WTC11 (cell line): ENCODE data around the gene CLPX. TPM values are rescaled to one million over a fixed set of nuclear protein-coding genes. Genes with fewer than 3 reads are reported as not detected.

ENCODE experiments used
- ATAC-seq: fragments of 200-7000 bp; cut with Tn5 transposase; 2 replicates; pipeline ENCODE4 v1.10.0; 2021; ENCODE audit warnings: mild to moderate bottlenecking, moderate library complexity
- CTCF ChIA-PET: fragments of 300-600 bp; sonication (Branson Sonifier 250); formaldehyde crosslinking; loops from one replicate; lab custom pipeline; 2021; ENCODE audit warnings: antibody characterized with exemption; lab: Charles Lee
- POLR2A ChIA-PET: fragments of 350-600 bp; sonication (Branson Sonifier 250); formaldehyde crosslinking; loops from one replicate; lab custom pipeline; 2021; ENCODE audit warnings: antibody characterized with exemption; lab: Charles Lee
- DNase-seq: peaks from one replicate; pipeline ENCODE4 v3.0.0; 2021; ENCODE audit warnings: low spot score
- H3K27ac Mint-ChIP-seq: 2 replicates; pipeline ENCODE4 v1.8.0; 2021; ENCODE audit warnings: mixed read lengths
- H3K27me3 Mint-ChIP-seq: 2 replicates; pipeline ENCODE4 v1.8.0; 2021; ENCODE audit warnings: low read depth, mild to moderate bottlenecking, moderate library complexity, mixed read lengths
- H3K36me3 Mint-ChIP-seq: 2 replicates; pipeline ENCODE4 v1.8.0; 2021; ENCODE audit warnings: mixed read lengths
- H3K4me1 Mint-ChIP-seq: 2 replicates; pipeline ENCODE4 v1.8.0; 2022; ENCODE audit warnings: mixed read lengths
- H3K4me3 Mint-ChIP-seq: 2 replicates; pipeline ENCODE4 v1.8.0; 2021; ENCODE audit warnings: mild to moderate bottlenecking, moderate library complexity, mixed read lengths
- H3K9me3 Mint-ChIP-seq: 2 replicates; pipeline ENCODE4 v1.8.0; 2021; ENCODE audit warnings: mixed read lengths
- EMX1 ChIP-seq: fragments of 250-450 bp; sonication (Bioruptor Pico); IDR thresholded peaks from 2 replicates; pipeline ENCODE4 v1.8.0; 2021; ENCODE audit warnings: mild to moderate bottlenecking
- ETV6 ChIP-seq: sonication (generic); formaldehyde crosslinking; IDR thresholded peaks from 2 replicates; pipeline ENCODE4 v1.8.1; 2022; ENCODE audit warnings: mild to moderate bottlenecking, missing genetic modification reagents
- FOXK1 ChIP-seq: sonication (generic); formaldehyde crosslinking; IDR thresholded peaks from 2 replicates; pipeline ENCODE4 v1.8.0; 2022; ENCODE audit warnings: mild to moderate bottlenecking, moderate library complexity, missing genetic modification reagents
- GABPB1 ChIP-seq: sonication (generic); formaldehyde crosslinking; IDR thresholded peaks from 2 replicates; pipeline ENCODE4 v1.8.1; 2023; ENCODE audit warnings: mild to moderate bottlenecking, missing genetic modification reagents
- GRHL2 ChIP-seq: fragments of 250-450 bp; sonication (Bioruptor Pico); IDR thresholded peaks from 2 replicates; pipeline ENCODE4 v1.8.0; 2022; ENCODE audit warnings: mild to moderate bottlenecking, moderate library complexity; ENCODE audit not compliant: insufficient replicate concordance, severe bottlenecking
- IRF2 ChIP-seq: sonication (generic); formaldehyde crosslinking; IDR thresholded peaks from 2 replicates; pipeline ENCODE4 v1.8.0; 2022; ENCODE audit warnings: low read depth, missing genetic modification reagents, borderline replicate concordance
- MYBL2 ChIP-seq: sonication (generic); formaldehyde crosslinking; IDR thresholded peaks from 2 replicates; pipeline ENCODE4 v1.8.1; 2023; ENCODE audit warnings: mild to moderate bottlenecking, moderate library complexity, missing genetic modification reagents
- NFYB ChIP-seq: sonication (generic); formaldehyde crosslinking; conservative IDR thresholded peaks from 2 replicates; pipeline ENCODE4 v1.8.0; 2022; ENCODE audit warnings: low read depth, missing genetic modification reagents
- NR1H2 ChIP-seq: sonication (generic); formaldehyde crosslinking; IDR thresholded peaks from 2 replicates; pipeline ENCODE4 v1.9.0; 2021; ENCODE audit warnings: mild to moderate bottlenecking, moderate library complexity, missing genetic modification reagents
- NR2C2 ChIP-seq: sonication (generic); formaldehyde crosslinking; IDR thresholded peaks from 2 replicates; pipeline ENCODE4 v1.8.0; 2022; ENCODE audit warnings: mild to moderate bottlenecking, missing genetic modification reagents
- SMAD3 ChIP-seq: sonication (generic); formaldehyde crosslinking; IDR thresholded peaks from 2 replicates; pipeline ENCODE4 v1.8.0; 2022; ENCODE audit warnings: missing genetic modification reagents, mild to moderate bottlenecking, borderline replicate concordance
- SMAD4 ChIP-seq: sonication (generic); formaldehyde crosslinking; IDR thresholded peaks from 2 replicates; pipeline ENCODE4 v1.8.0; 2022; ENCODE audit warnings: mild to moderate bottlenecking, missing genetic modification reagents
- TEAD1 ChIP-seq: sonication (generic); formaldehyde crosslinking; IDR thresholded peaks from 2 replicates; pipeline ENCODE4 v1.8.0; 2022; ENCODE audit warnings: mild to moderate bottlenecking, missing genetic modification reagents
- TP53 ChIP-seq: sonication (generic); formaldehyde crosslinking; IDR thresholded peaks from 2 replicates; pipeline ENCODE4 v1.8.1; 2023; ENCODE audit warnings: mild to moderate bottlenecking, missing genetic modification reagents
- ZBTB21 ChIP-seq: sonication (generic); formaldehyde crosslinking; IDR thresholded peaks from 2 replicates; pipeline ENCODE4 v1.8.1; 2023; ENCODE audit warnings: mild to moderate bottlenecking, missing genetic modification reagents, borderline replicate concordance
- ZNF121 ChIP-seq: sonication (generic); formaldehyde crosslinking; IDR thresholded peaks from 2 replicates; pipeline ENCODE4 v1.8.0; 2023; ENCODE audit warnings: missing genetic modification reagents
- ZNF671 ChIP-seq: fragments of 250-450 bp; sonication (Bioruptor Pico); IDR thresholded peaks from 2 replicates; pipeline ENCODE4 v1.8.0; 2021; ENCODE audit warnings: mild to moderate bottlenecking
- total RNA-seq: library from RNA; stranded (reverse); gene quantifications from 3 replicates; pipeline ENCODE4 v1.2.3, GENCODE V29; 2021
- TF ChIP-seq, protein P1 (sequence below): sonication (generic); formaldehyde crosslinking; IDR thresholded peaks from 2 replicates; pipeline ENCODE4 v1.8.1; 2022; ENCODE audit warnings: mild to moderate bottlenecking, moderate library complexity, missing genetic modification reagents
- TF ChIP-seq, protein P2 (sequence below): fragments of 250-450 bp; sonication (Bioruptor Pico); IDR thresholded peaks from 2 replicates; pipeline ENCODE4 v1.8.0; 2021; ENCODE audit warnings: mild to moderate bottlenecking
- TF ChIP-seq, protein P3 (sequence below): fragments of 200-600 bp; IDR thresholded peaks from 2 replicates; pipeline ENCODE4 v1.8.0; 2022; ENCODE audit warnings: antibody characterized with exemption
- TF ChIP-seq, protein P4 (sequence below): sonication (generic); formaldehyde crosslinking; IDR thresholded peaks from 2 replicates; pipeline ENCODE4 v1.8.1; 2022; ENCODE audit warnings: mild to moderate bottlenecking, missing genetic modification reagents, moderate library complexity, borderline replicate concordance
- TF ChIP-seq, protein P5 (sequence below): sonication (generic); formaldehyde crosslinking; IDR thresholded peaks from 2 replicates; pipeline ENCODE4 v1.8.1; 2023; ENCODE audit warnings: mild to moderate bottlenecking, missing genetic modification reagents, moderate library complexity
- TF ChIP-seq, protein P6 (sequence below): sonication (generic); formaldehyde crosslinking; conservative IDR thresholded peaks from 2 replicates; pipeline ENCODE4 v1.8.1; 2022; ENCODE audit warnings: mild to moderate bottlenecking, missing genetic modification reagents
- TF ChIP-seq, protein P7 (sequence below): sonication (generic); formaldehyde crosslinking; IDR thresholded peaks from 2 replicates; pipeline ENCODE4 v1.8.0; 2022; ENCODE audit warnings: mild to moderate bottlenecking, missing genetic modification reagents
- TF ChIP-seq, protein P8 (sequence below): sonication (generic); formaldehyde crosslinking; IDR thresholded peaks from 2 replicates; pipeline ENCODE4 v1.8.0; 2022; ENCODE audit warnings: missing genetic modification reagents
- TF ChIP-seq, protein P9 (sequence below): sonication (generic); formaldehyde crosslinking; IDR thresholded peaks from 2 replicates; pipeline ENCODE4 v1.8.1; 2023; ENCODE audit warnings: mild to moderate bottlenecking, moderate library complexity, missing genetic modification reagents

CLPX gene
- total RNA-seq, 1 experiment from 2014 or later: 68.7 TPM

DNA sequence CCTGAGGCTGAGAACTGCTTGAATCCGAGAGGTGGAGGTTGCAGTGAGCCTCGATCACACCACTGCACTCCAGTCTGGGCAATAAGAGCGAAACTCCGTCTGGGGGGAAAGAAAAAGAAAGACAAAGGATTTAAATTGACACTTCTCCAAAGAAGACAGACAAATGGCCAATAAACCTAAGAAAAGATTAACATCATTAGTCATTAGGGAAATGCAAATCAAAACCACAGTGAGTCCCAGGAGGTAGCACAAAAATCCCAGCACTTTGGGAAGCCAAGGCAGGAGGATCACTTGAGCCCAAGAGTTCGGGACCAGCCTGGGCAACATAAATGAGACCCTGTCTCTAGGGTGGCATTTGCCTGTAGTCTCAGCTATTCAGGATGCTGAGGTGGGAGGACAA, 12.6 kb downstream of the CLPX start:
- POLR2A ChIA-PET: no interaction called here
- Mint-ChIP-seq H3K4me1 (no peaks in the 10 kb centered on the region), H3K4me3 (no peak overlapping the region), H3K27ac (no peak overlapping the region; the same call in 1 of the 2 replicates), H3K9me3 (no peaks in the 10 kb centered on the region), H3K27me3 (no peaks in the 10 kb centered on the region), H3K36me3 (peaks cover 40% of the 10 kb centered on the region)
- DNase-seq (no peak), ATAC-seq (no peak)
- TF ChIP-seq ZBTB21 (no peak), TEAD1 (CRISPR knock-in tag) (no peak), GABPB1 (CRISPR knock-in tag) (no peak), EMX1 (no peak), GRHL2 (no peak), SMAD4 (no peak), FOXK1 (CRISPR knock-in tag) (no peak), SMAD3 (CRISPR knock-in tag) (no peak), TP53 (CRISPR knock-in tag) (no peak), MYBL2 (CRISPR knock-in tag) (no peak), ETV6 (no peak), NR2C2 (CRISPR knock-in tag) (no peak), IRF2 (CRISPR knock-in tag) (no peak)
- TF ChIP-seq, protein P1, sequence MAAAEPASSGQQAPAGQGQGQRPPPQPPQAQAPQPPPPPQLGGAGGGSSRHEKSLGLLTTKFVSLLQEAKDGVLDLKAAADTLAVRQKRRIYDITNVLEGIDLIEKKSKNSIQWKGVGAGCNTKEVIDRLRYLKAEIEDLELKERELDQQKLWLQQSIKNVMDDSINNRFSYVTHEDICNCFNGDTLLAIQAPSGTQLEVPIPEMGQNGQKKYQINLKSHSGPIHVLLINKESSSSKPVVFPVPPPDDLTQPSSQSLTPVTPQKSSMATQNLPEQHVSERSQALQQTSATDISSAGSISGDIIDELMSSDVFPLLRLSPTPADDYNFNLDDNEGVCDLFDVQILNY: no peak
- TF ChIP-seq, protein P2, sequence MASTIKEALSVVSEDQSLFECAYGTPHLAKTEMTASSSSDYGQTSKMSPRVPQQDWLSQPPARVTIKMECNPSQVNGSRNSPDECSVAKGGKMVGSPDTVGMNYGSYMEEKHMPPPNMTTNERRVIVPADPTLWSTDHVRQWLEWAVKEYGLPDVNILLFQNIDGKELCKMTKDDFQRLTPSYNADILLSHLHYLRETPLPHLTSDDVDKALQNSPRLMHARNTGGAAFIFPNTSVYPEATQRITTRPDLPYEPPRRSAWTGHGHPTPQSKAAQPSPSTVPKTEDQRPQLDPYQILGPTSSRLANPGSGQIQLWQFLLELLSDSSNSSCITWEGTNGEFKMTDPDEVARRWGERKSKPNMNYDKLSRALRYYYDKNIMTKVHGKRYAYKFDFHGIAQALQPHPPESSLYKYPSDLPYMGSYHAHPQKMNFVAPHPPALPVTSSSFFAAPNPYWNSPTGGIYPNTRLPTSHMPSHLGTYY (CRISPR knock-in tag): no peak
- TF ChIP-seq, protein P3, sequence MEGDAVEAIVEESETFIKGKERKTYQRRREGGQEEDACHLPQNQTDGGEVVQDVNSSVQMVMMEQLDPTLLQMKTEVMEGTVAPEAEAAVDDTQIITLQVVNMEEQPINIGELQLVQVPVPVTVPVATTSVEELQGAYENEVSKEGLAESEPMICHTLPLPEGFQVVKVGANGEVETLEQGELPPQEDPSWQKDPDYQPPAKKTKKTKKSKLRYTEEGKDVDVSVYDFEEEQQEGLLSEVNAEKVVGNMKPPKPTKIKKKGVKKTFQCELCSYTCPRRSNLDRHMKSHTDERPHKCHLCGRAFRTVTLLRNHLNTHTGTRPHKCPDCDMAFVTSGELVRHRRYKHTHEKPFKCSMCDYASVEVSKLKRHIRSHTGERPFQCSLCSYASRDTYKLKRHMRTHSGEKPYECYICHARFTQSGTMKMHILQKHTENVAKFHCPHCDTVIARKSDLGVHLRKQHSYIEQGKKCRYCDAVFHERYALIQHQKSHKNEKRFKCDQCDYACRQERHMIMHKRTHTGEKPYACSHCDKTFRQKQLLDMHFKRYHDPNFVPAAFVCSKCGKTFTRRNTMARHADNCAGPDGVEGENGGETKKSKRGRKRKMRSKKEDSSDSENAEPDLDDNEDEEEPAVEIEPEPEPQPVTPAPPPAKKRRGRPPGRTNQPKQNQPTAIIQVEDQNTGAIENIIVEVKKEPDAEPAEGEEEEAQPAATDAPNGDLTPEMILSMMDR: no peak
- TF ChIP-seq, protein P4, sequence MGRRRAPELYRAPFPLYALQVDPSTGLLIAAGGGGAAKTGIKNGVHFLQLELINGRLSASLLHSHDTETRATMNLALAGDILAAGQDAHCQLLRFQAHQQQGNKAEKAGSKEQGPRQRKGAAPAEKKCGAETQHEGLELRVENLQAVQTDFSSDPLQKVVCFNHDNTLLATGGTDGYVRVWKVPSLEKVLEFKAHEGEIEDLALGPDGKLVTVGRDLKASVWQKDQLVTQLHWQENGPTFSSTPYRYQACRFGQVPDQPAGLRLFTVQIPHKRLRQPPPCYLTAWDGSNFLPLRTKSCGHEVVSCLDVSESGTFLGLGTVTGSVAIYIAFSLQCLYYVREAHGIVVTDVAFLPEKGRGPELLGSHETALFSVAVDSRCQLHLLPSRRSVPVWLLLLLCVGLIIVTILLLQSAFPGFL (CRISPR knock-in tag): no peak
- TF ChIP-seq, protein P5, sequence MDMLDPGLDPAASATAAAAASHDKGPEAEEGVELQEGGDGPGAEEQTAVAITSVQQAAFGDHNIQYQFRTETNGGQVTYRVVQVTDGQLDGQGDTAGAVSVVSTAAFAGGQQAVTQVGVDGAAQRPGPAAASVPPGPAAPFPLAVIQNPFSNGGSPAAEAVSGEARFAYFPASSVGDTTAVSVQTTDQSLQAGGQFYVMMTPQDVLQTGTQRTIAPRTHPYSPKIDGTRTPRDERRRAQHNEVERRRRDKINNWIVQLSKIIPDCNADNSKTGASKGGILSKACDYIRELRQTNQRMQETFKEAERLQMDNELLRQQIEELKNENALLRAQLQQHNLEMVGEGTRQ (CRISPR knock-in tag): no peak
- TF ChIP-seq, protein P6, sequence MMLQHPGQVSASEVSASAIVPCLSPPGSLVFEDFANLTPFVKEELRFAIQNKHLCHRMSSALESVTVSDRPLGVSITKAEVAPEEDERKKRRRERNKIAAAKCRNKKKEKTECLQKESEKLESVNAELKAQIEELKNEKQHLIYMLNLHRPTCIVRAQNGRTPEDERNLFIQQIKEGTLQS: no peak
- TF ChIP-seq, protein P7, sequence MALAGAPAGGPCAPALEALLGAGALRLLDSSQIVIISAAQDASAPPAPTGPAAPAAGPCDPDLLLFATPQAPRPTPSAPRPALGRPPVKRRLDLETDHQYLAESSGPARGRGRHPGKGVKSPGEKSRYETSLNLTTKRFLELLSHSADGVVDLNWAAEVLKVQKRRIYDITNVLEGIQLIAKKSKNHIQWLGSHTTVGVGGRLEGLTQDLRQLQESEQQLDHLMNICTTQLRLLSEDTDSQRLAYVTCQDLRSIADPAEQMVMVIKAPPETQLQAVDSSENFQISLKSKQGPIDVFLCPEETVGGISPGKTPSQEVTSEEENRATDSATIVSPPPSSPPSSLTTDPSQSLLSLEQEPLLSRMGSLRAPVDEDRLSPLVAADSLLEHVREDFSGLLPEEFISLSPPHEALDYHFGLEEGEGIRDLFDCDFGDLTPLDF (CRISPR knock-in tag): no peak
- CTCF ChIA-PET: interaction anchor here (0.6 kb wide), 1 partner anchor 421 kb away, joined by 4 read pairs; no protein-coding TSS in a partner anchor

DNA sequence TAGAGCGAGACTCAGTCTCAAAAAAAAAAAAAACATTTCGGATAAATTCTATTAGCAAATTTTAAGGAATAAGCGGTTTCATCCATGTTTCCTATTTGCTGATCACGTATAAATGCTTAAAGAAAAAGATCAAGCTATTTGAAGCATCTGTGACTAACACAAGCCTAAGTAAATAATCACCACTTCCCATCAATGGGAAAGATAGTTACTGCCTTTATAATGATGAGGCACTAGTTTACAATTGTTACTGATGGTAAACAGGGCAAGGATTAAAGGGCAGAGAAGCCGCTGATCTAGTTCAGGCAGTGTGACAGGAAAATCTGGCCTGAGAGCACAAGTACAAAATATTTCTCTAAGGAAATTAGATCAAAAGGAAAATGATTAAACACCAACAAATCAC, 13.7 kb downstream of the CLPX start:
- CTCF ChIA-PET: no interaction called here
- Mint-ChIP-seq H3K9me3 (no peaks in the 10 kb centered on the region), H3K4me3 (no peak overlapping the region), H3K27me3 (no peaks in the 10 kb centered on the region), H3K27ac (no peak overlapping the region), H3K4me1 (no peaks in the 10 kb centered on the region), H3K36me3 (peaks cover 39% of the 10 kb centered on the region)
- ATAC-seq: no peak
- no peak for DNase-seq
- POLR2A ChIA-PET: no interaction called here
- TF ChIP-seq ZNF671: no peak
- no peak for TF ChIP-seq NFYB
- TF ChIP-seq, protein P8, sequence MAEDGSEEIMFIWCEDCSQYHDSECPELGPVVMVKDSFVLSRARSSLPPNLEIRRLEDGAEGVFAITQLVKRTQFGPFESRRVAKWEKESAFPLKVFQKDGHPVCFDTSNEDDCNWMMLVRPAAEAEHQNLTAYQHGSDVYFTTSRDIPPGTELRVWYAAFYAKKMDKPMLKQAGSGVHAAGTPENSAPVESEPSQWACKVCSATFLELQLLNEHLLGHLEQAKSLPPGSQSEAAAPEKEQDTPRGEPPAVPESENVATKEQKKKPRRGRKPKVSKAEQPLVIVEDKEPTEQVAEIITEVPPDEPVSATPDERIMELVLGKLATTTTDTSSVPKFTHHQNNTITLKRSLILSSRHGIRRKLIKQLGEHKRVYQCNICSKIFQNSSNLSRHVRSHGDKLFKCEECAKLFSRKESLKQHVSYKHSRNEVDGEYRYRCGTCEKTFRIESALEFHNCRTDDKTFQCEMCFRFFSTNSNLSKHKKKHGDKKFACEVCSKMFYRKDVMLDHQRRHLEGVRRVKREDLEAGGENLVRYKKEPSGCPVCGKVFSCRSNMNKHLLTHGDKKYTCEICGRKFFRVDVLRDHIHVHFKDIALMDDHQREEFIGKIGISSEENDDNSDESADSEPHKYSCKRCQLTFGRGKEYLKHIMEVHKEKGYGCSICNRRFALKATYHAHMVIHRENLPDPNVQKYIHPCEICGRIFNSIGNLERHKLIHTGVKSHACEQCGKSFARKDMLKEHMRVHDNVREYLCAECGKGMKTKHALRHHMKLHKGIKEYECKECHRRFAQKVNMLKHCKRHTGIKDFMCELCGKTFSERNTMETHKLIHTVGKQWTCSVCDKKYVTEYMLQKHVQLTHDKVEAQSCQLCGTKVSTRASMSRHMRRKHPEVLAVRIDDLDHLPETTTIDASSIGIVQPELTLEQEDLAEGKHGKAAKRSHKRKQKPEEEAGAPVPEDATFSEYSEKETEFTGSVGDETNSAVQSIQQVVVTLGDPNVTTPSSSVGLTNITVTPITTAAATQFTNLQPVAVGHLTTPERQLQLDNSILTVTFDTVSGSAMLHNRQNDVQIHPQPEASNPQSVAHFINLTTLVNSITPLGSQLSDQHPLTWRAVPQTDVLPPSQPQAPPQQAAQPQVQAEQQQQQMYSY (CRISPR knock-in tag): no peak
- TF ChIP-seq, protein P9, sequence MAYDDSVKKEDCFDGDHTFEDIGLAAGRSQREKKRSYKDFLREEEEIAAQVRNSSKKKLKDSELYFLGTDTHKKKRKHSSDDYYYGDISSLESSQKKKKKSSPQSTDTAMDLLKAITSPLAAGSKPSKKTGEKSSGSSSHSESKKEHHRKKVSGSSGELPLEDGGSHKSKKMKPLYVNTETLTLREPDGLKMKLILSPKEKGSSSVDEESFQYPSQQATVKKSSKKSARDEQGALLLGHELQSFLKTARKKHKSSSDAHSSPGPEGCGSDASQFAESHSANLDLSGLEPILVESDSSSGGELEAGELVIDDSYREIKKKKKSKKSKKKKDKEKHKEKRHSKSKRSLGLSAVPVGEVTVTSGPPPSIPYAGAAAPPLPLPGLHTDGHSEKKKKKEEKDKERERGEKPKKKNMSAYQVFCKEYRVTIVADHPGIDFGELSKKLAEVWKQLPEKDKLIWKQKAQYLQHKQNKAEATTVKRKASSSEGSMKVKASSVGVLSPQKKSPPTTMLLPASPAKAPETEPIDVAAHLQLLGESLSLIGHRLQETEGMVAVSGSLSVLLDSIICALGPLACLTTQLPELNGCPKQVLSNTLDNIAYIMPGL: no peak
- no peak for TF ChIP-seq NR1H2
- TF ChIP-seq ZNF121: no peak
